H1 (cell line): ENCODE data around the gene CUBN. TPM values are rescaled to one million over a fixed set of nuclear protein-coding genes. Genes with fewer than 3 reads are reported as not detected.

Source experiments
- CTCF ChIA-PET: fragments of 300-600 bp; sonication (Branson Sonifier 250); formaldehyde crosslinking; loops from one replicate; lab custom pipeline; 2021; ENCODE audit not compliant: partially characterized antibody; lab: Charles Lee
- POLR2A ChIA-PET: fragments of 300-600 bp; sonication (Branson Sonifier 250); formaldehyde crosslinking; loops from one replicate; lab custom pipeline; 2021; ENCODE audit warnings: inconsistent platforms; ENCODE audit not compliant: partially characterized antibody; lab: Charles Lee
- DNase-seq, 2 experiments: peaks; one replicate each; pipeline versions ENCODE4 v3.0.0 to v3.0.0-alpha.2; 2010 to 2022; ENCODE audit warnings: low spot score in 2 of 2, low read depth in 1 of 2, mixed read lengths in 1 of 2
- FAIRE-seq: peaks from 2 replicates; lab custom pipeline; 2011; peaks lifted over from hg19 to GRCh38; lab: Jason Lieb, UNC
- H2AFZ ChIP-seq: 2 replicates; pipeline ENCODE4 v1.8.1; 2012; ENCODE audit warnings: low read length, inconsistent platforms
- H2AK5ac ChIP-seq: 2 replicates; pipeline ENCODE4 v1.6.1; 2013; ENCODE audit warnings: low read depth, low read length
- H2BK120ac ChIP-seq: replicated peaks from 2 replicates; pipeline ENCODE3; 2013; ENCODE audit warnings: low read depth, low read length, inconsistent platforms
- H2BK12ac ChIP-seq: 2 replicates; pipeline ENCODE4 v1.6.1; 2013; ENCODE audit warnings: low read depth, low read length
- H2BK15ac ChIP-seq: 2 replicates; pipeline ENCODE4 v1.6.1; 2013; ENCODE audit warnings: low read length
- H2BK20ac ChIP-seq: 2 replicates; pipeline ENCODE4 v1.6.1; 2013; ENCODE audit warnings: low read length
- H2BK5ac ChIP-seq: 2 replicates; pipeline ENCODE4 v1.6.1; 2013; ENCODE audit warnings: low read depth, low read length
- H3K14ac ChIP-seq: 2 replicates; pipeline ENCODE4 v1.6.1; 2013; ENCODE audit warnings: inconsistent platforms; ENCODE audit not compliant: insufficient read length
- H3K18ac ChIP-seq: 2 replicates; pipeline ENCODE4 v1.6.1; 2013; ENCODE audit warnings: low read length; ENCODE audit errors: extremely low read depth
- H3K23ac ChIP-seq: 2 replicates; pipeline ENCODE4 v1.6.1; 2013; ENCODE audit warnings: inconsistent platforms; ENCODE audit not compliant: insufficient read length
- H3K23me2 ChIP-seq: 2 replicates; pipeline ENCODE4 v1.6.1; 2013; ENCODE audit warnings: low read depth, low read length
- H3K27ac ChIP-seq: 2 replicates; pipeline ENCODE4 v1.6.1; 2011; ENCODE audit warnings: low read depth, low read length, inconsistent platforms
- H3K27me3 ChIP-seq, 4 experiments: replicated peaks in 1 of 4; 1 replicate in 1 of 4; 2 replicates in 3 of 4; pipeline versions ENCODE4 v1.6.1 to v1.8.1; 2011 to 2013; ENCODE audit warnings: low read length in 3 of 4, mild to moderate bottlenecking in 3 of 4, inconsistent platforms in 2 of 4, mixed read lengths in 2 of 4, moderate library complexity in 1 of 4; ENCODE audit not compliant: control insufficient read depth in 3 of 4, insufficient read depth in 3 of 4; ENCODE audit errors: extremely low read depth in 1 of 4
- H3K36me3 ChIP-seq, 4 experiments: 2 replicates each; pipeline versions ENCODE4 v1.6.1 to v1.8.1; 2011 to 2013; ENCODE audit warnings: mild to moderate bottlenecking in 4 of 4, low read length in 3 of 4, moderate library complexity in 2 of 4, control low read depth in 1 of 4, inconsistent platforms in 1 of 4; ENCODE audit not compliant: insufficient read depth in 4 of 4, control insufficient read depth in 2 of 4
- H3K4ac ChIP-seq: replicated peaks from 2 replicates; pipeline ENCODE3; 2013; ENCODE audit warnings: low read length, low read depth, mixed read lengths, inconsistent platforms; ENCODE audit not compliant: insufficient read length
- H3K4me1 ChIP-seq, 4 experiments: replicated peaks in 1 of 4; 1 replicate in 1 of 4; 2 replicates in 3 of 4; pipeline versions ENCODE4 v1.6.1 to v1.8.1; 2011 to 2013; ENCODE audit warnings: low read length in 3 of 4, inconsistent platforms in 2 of 4, mixed read lengths in 1 of 4; ENCODE audit not compliant: insufficient read depth in 4 of 4, control insufficient read depth in 3 of 4
- H3K4me2 ChIP-seq, 2 experiments: 2 replicates each; pipeline versions ENCODE4 v1.6.1 to v1.8.1; 2011 to 2013; ENCODE audit warnings: low read depth in 2 of 2, low read length in 2 of 2, control low read depth in 1 of 2, inconsistent platforms in 1 of 2, mild to moderate bottlenecking in 1 of 2; ENCODE audit not compliant: insufficient read depth in 1 of 2
- H3K4me3 ChIP-seq, 4 experiments: fragments of 200-600, 300-600 bp in 1 of 4; sonication (generic), shearing (Covaris generic), sonication (Bioruptor Twin) in 1 of 4; 2 replicates each; pipeline versions ENCODE4 v1.5.1 to v1.8.1; 2011 to 2016; ENCODE audit warnings: low read length in 4 of 4, low read depth in 3 of 4, control low read depth in 2 of 4, inconsistent platforms in 2 of 4, mild to moderate bottlenecking in 2 of 4, mixed read lengths in 1 of 4, moderate library complexity in 1 of 4; ENCODE audit not compliant: insufficient read depth in 2 of 4; ENCODE audit errors: extremely low read depth in 1 of 4
- H3K56ac ChIP-seq: replicated peaks from 2 replicates; pipeline ENCODE3; 2013; ENCODE audit warnings: low read depth, mild to moderate bottlenecking, mixed read lengths, low read length, inconsistent platforms; ENCODE audit not compliant: insufficient read length
- H3K79me1 ChIP-seq: 2 replicates; pipeline ENCODE4 v1.6.1; 2013; ENCODE audit warnings: low read depth, low read length, control low read depth
- H3K79me2 ChIP-seq, 2 experiments: 2 replicates each; pipeline versions ENCODE4 v1.6.1 to v1.8.1; 2012 to 2013; ENCODE audit warnings: low read length in 2 of 2, mild to moderate bottlenecking in 2 of 2, inconsistent platforms in 1 of 2; ENCODE audit not compliant: insufficient read depth in 2 of 2, control insufficient read depth in 1 of 2
- H3K9ac ChIP-seq, 4 experiments: replicated peaks in 1 of 4; 1 replicate in 1 of 4; 2 replicates in 3 of 4; pipeline versions ENCODE4 v1.6.1 to v1.8.1; 2011 to 2013; ENCODE audit warnings: low read depth in 3 of 4, low read length in 3 of 4, control low read depth in 2 of 4, mild to moderate bottlenecking in 2 of 4, moderate library complexity in 2 of 4, inconsistent platforms in 1 of 4; ENCODE audit errors: extremely low read depth in 1 of 4
- H3K9me3 ChIP-seq, 2 experiments: 2 replicates each; pipeline versions ENCODE4 v1.6.1 to v1.8.1; 2012 to 2013; ENCODE audit warnings: mild to moderate bottlenecking in 2 of 2, moderate library complexity in 2 of 2, control low read depth in 1 of 2, inconsistent platforms in 1 of 2, low read depth in 1 of 2, low read length in 1 of 2, mixed read lengths in 1 of 2; ENCODE audit not compliant: insufficient read depth in 2 of 2
- H4K20me1 ChIP-seq, 2 experiments: replicated peaks in 1 of 2; 2 replicates each; pipeline versions ENCODE3 to v1.8.1; 2011 to 2013; ENCODE audit warnings: inconsistent platforms in 2 of 2, low read length in 2 of 2, mild to moderate bottlenecking in 1 of 2; ENCODE audit not compliant: insufficient read depth in 2 of 2, control insufficient read depth in 1 of 2
- H4K5ac ChIP-seq: 2 replicates; pipeline ENCODE4 v1.6.1; 2013; ENCODE audit warnings: low read length, low read depth, mixed read lengths, inconsistent platforms; ENCODE audit not compliant: insufficient read length
- H4K8ac ChIP-seq: 2 replicates; pipeline ENCODE4 v1.8.0; 2013; ENCODE audit warnings: mild to moderate bottlenecking, moderate library complexity, low read length, inconsistent platforms; ENCODE audit not compliant: insufficient read depth; ENCODE audit errors: extremely low read depth
- H4K91ac ChIP-seq: replicated peaks from 2 replicates; pipeline ENCODE3; 2013; ENCODE audit warnings: low read length, mixed read lengths, inconsistent platforms; ENCODE audit not compliant: insufficient read length
- KDM1A ChIP-seq: fragments of 200-600, 300-600 bp; sonication (generic); IDR thresholded peaks from 2 replicates; pipeline ENCODE4 v1.7.1; 2016; ENCODE audit warnings: mild to moderate bottlenecking, low read length, borderline replicate concordance
- POLR2A ChIP-seq, 2 experiments: IDR thresholded peaks; 1 replicate in 1 of 2; 2 replicates in 1 of 2; pipeline ENCODE4 v1.6.1; 2011; ENCODE audit warnings: low read depth in 2 of 2, low read length in 2 of 2, mild to moderate bottlenecking in 2 of 2; ENCODE audit errors: control extremely low read depth in 1 of 2
- SP1 ChIP-seq: IDR thresholded peaks from 2 replicates; pipeline ENCODE4 v1.6.1; 2011; ENCODE audit warnings: low read depth, low read length
- SP2 ChIP-seq: IDR thresholded peaks from 2 replicates; pipeline ENCODE4 v1.6.1; 2012; ENCODE audit warnings: mild to moderate bottlenecking, low read length, inconsistent platforms
- TBP ChIP-seq: IDR thresholded peaks from 2 replicates; pipeline ENCODE4 v1.6.1; 2011; ENCODE audit warnings: low read depth, low read length, improper control_type of control experiment
- WGBS, 2 experiments: shearing (Covaris generic) in 1 of 2; methylation state at CpG; one replicate each; pipeline versions ENCODE4 v1.1.6 to v1.1.7; 2013 to 2015; ENCODE audit warnings: low lambda C conversion rate in 2 of 2, mixed read lengths in 2 of 2, inconsistent platforms in 1 of 2, low coverage in 1 of 2, missing lambda C conversion rate in 1 of 2; ENCODE audit not compliant: insufficient replicate concordance in 2 of 2, insufficient coverage in 1 of 2, insufficient read length in 1 of 2; ENCODE audit errors: extremely low coverage in 1 of 2, missing lambda C conversion rate in 1 of 2; 5-methylcytosine and 5-hydroxymethylcytosine counted together
- polyA plus RNA-seq, 7 experiments: library from polyadenylated mRNA; depleted of rRNA in 3 of 7; stranded (reverse) in 5 of 7; unstranded in 2 of 7; fragments of >200 nt in 5 of 7; fragments of 200-250 nt in 2 of 7; gene quantifications; 1 replicate in 5 of 7; 2 replicates in 1 of 7; 4 replicates in 1 of 7; pipeline versions ENCODE4 v1.2.1 to v1.2.3, GENCODE V29; 2011 to 2013; ENCODE audit warnings: missing spikeins in 2 of 7, mixed read lengths in 2 of 7
- total RNA-seq: library from RNA; stranded (reverse); fragmentation: NEBNext Ultra II Directional; extraction: Animal tissue kit (Norgen Biotek cat#: 25700); gene quantifications from 2 replicates; pipeline ENCODE4 v1.2.1, GENCODE V29; 2021

CUBN gene
- total and polyA plus RNA-seq, 2 of the 8 experiments (the other 6 are each of a cell fraction or from before 2014, with no cell fraction given) = 0.04 to 0.08 TPM

GRCh38 chr10:17077890-17078289 is 51.7 kb downstream of the CUBN start:
- TF ChIP-seq SP1 (no peak), KDM1A (no peak), POLR2A (IDR thresholded peaks at IDR 0.05; ENCODE audit: control extremely low read depth in 1 of 2, low read depth in 2 of 2, low read length in 2 of 2) (no peak), TBP (no peak), SP2 (no peak)
- TF ChIP-seq, all 59 proteins: peak for 0
- Histone ChIP-seq H3K4ac (no peak overlapping the region), H3K79me1 (no peaks in the 10 kb centered on the region), H4K8ac (no peak overlapping the region), H4K20me1 (no peaks in the 10 kb centered on the region), H3K27me3 (no peaks in the 10 kb centered on the region), H3K79me2 (no peaks in the 10 kb centered on the region), H2BK5ac (no peak overlapping the region), H3K9me3 (no peaks in the 10 kb centered on the region), H3K14ac (no peak overlapping the region), H3K27ac (no peak overlapping the region), H3K56ac (no peak overlapping the region), H4K5ac (no peak overlapping the region), H3K4me3 (no peak overlapping the region), H2BK20ac (no peak overlapping the region), H2BK12ac (no peak overlapping the region), H3K23me2 (no peaks in the 10 kb centered on the region), H4K91ac (no peak overlapping the region), H2AFZ (no peak overlapping the region), H3K4me1 (no peaks in the 10 kb centered on the region; a peak in 1 of 7 replicates), H3K9ac (no peak overlapping the region), H3K18ac (no peak overlapping the region), H2AK5ac (no peak overlapping the region), H2BK120ac (no peak overlapping the region), H3K4me2 (no peak overlapping the region), H3K36me3 (no peaks in the 10 kb centered on the region), H3K23ac (no peak overlapping the region), H2BK15ac (no peak overlapping the region)
- DNase-seq (no peak), FAIRE-seq (no peak)
- 88% methylated on average over 2 of the region's 2 CpGs; no CpG with 5 or more reads in 1 of the 2 experiments for WGBS, 2 experiments
- CTCF ChIA-PET = interaction anchor here (0.6 to 0.7 kb wide), 2 partner anchors 67 to 175 kb away, joined by 3 read pairs; no protein-coding TSS in a partner anchor
- POLR2A ChIA-PET = no interaction called here
